ENCODE measurements around the gene PPM1J. TPM values are rescaled to one million over a fixed set of nuclear protein-coding genes. Genes with fewer than 3 reads are reported as not detected.
A peak's percentile ranks its signal among the peaks of the same experiment; 100 is the strongest.

Gene PPM1J
- total RNA-seq, 2 donors from 2014 or later = 2.3 to 2.7 TPM

DNA sequence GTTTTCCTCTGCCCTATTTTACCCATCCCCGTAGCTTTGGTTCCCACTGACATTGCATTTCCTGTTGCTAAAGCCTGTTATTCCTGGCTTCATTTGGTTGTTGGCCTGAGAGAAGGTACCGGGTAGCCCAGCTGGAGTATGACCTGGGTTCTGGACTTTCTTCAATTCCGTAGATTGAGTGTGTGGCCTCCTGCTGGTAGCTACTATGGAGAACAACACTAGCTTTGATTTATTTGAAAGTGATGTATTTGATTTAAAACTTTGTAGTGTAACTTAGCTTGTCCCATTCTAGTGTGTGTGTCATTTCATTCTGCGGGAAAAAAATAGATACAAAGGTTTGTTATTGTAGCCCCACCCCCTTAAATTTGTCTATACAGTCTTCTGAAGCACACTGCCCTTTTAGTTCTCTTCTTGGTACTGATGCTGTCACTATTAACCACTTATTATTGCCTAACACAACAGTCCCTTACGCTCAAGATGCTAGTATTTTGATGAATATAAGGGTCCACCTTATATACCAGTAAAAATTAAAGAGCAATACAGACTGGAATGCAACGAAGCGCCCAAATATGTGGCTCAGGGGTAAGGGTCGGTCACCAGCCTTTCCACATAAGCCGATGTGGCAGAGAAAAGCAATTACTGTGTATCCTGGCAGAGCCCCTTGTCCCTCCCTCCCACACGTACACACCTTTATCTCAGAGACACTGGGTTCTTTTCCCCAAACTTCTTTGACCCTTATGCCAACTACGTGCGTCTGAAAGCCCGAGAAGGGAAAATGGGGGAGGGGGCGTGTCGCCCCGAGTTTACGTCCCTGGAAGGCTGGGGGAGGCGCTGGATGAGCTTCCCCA is 41.3 kb downstream of the PPM1J start:
- peaks cover 11 to 24% of the 10 kb centered on the region in 2 donors for H3K4me1 ChIP-seq (ENCODE audit: control insufficient read depth in 1 of 2, low read depth in 2 of 2)
- H3K36me3 ChIP-seq = peaks cover 6% of the 10 kb centered on the region
- H3K9me3 ChIP-seq = no peaks in the 10 kb centered on the region
- ATAC-seq (ENCODE audit: insufficient number of reproducible peaks, low FRiP score, low read depth) (peak; percentile 63), DNase-seq (ENCODE audit: low spot score) (no peak)
- H3K27ac ChIP-seq = peak overlapping the region; percentile 75 to 86
- peak overlapping the region; percentile 95 for H3K4me3 ChIP-seq
- no peaks in the 10 kb centered on the region for H3K27me3 ChIP-seq (replicated peaks; ENCODE audit: insufficient read depth)
- TF ChIP-seq, protein P1, sequence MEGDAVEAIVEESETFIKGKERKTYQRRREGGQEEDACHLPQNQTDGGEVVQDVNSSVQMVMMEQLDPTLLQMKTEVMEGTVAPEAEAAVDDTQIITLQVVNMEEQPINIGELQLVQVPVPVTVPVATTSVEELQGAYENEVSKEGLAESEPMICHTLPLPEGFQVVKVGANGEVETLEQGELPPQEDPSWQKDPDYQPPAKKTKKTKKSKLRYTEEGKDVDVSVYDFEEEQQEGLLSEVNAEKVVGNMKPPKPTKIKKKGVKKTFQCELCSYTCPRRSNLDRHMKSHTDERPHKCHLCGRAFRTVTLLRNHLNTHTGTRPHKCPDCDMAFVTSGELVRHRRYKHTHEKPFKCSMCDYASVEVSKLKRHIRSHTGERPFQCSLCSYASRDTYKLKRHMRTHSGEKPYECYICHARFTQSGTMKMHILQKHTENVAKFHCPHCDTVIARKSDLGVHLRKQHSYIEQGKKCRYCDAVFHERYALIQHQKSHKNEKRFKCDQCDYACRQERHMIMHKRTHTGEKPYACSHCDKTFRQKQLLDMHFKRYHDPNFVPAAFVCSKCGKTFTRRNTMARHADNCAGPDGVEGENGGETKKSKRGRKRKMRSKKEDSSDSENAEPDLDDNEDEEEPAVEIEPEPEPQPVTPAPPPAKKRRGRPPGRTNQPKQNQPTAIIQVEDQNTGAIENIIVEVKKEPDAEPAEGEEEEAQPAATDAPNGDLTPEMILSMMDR (IDR thresholded peaks at IDR 0.05) = peak; percentile 54

GRCh38 chr1:112672842-112673241 is 42.3 kb downstream of the PPM1J start:
- Histone ChIP-seq H3K36me3 (peaks cover 13% of the 10 kb centered on the region), H3K4me3 (no peak overlapping the region), H3K27me3 (replicated peaks; ENCODE audit: insufficient read depth) (no peaks in the 10 kb centered on the region), H3K27ac (peak overlapping the region; percentile 11 to 86), H3K9me3 (no peaks in the 10 kb centered on the region), H3K4me1 (ENCODE audit: control insufficient read depth in 1 of 2, low read depth in 2 of 2) (peaks cover 11 to 24% of the 10 kb centered on the region in 2 donors)
- ATAC-seq (ENCODE audit: insufficient number of reproducible peaks, low FRiP score, low read depth) (no peak), DNase-seq (ENCODE audit: low spot score) (no peak)
- TF ChIP-seq, protein P1 (IDR thresholded peaks at IDR 0.05) = no peak

DNA sequence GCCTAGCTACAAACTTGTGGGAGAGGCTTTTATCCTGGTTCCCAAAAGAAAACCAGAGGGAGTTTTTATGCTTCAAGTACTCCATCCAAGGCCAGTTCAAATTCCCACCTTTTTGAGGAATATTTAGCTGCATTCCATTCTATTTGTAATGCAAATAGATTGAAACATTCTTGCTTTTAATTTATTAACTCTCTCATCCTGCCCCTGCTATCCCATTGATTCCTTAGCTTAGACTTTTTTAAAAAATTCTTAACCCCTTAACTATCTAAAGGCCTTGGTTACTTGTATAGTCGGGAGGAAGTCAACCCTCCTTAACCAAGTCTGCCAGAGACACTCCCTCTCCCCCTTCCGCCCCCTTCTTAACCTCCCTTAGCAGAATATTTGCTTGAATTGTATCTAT is 43.1 kb downstream of the PPM1J start:
- DNase-seq (ENCODE audit: low spot score) = no peak
- H3K4me1 ChIP-seq (ENCODE audit: control insufficient read depth in 1 of 2, low read depth in 2 of 2) = peaks cover 11 to 24% of the 10 kb centered on the region in 2 donors
- H3K27ac ChIP-seq = no peak overlapping the region

DNA sequence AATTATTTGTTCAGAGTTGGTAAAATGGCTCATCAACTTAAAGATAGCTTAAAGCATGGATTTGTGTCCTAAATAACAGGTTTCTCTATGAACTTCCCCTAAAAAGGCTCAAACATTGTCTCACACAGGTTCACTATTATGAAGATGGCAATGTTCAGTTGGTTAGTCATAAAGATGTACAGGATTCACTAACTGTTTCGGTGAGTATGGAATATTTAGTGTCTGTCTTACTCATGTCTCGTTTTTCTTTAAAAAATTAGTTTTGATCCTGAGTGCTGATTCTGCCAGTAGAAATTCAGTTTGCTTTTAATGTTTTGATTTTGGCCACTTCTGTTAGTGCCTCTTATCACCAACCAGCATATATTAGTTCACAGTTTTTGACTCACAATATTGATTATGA is 48.2 kb downstream of the PPM1J start:
- ATAC-seq (ENCODE audit: insufficient number of reproducible peaks, low FRiP score, low read depth) (no peak), DNase-seq (ENCODE audit: low spot score) (no peak)
- H3K36me3 ChIP-seq = peaks cover 40% of the 10 kb centered on the region
- no peak overlapping the region for H3K4me3 ChIP-seq
- no peak overlapping the region for H3K27ac ChIP-seq
- no peaks in the 10 kb centered on the region for H3K27me3 ChIP-seq (replicated peaks; ENCODE audit: insufficient read depth)
- no peaks in the 10 kb centered on the region for H3K9me3 ChIP-seq
- TF ChIP-seq, protein P1 (IDR thresholded peaks at IDR 0.05) = no peak
- H3K4me1 ChIP-seq (ENCODE audit: control insufficient read depth in 1 of 2, low read depth in 2 of 2) = no peaks in the 10 kb centered on the region

More for the DNA sequence above, 43.1 kb downstream of the PPM1J start:
- Histone ChIP-seq H3K9me3 (no peaks in the 10 kb centered on the region), H3K27me3 (replicated peaks; ENCODE audit: insufficient read depth) (no peaks in the 10 kb centered on the region), H3K36me3 (peaks cover 20% of the 10 kb centered on the region), H3K4me3 (no peak overlapping the region)
- ATAC-seq (ENCODE audit: insufficient number of reproducible peaks, low FRiP score, low read depth) = no peak
- TF ChIP-seq, protein P1 (IDR thresholded peaks at IDR 0.05) = no peak

DNA sequence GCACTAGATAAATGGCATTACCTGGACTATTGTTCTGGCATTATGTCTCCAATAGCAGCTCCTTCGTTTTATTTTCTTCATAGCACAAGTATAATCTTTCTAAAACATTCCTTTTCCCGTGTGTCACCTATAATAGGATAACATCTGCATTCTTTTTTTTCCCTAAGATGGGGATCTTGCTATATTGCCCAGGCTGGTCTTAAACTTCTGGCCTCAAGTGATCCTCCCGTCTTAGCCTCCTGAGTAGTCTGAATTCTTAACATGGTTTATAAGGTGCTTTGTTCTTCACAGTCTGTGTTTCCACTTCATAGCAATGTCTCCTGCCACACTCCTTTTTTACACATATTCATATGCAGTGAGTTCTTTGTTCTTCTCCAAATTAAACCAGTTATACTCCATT is 49.3 kb downstream of the PPM1J start:
- H3K36me3 ChIP-seq = peaks cover 45% of the 10 kb centered on the region
- ATAC-seq (ENCODE audit: insufficient number of reproducible peaks, low FRiP score, low read depth) (no peak), DNase-seq (ENCODE audit: low spot score) (no peak)
- H3K9me3 ChIP-seq = no peaks in the 10 kb centered on the region
- TF ChIP-seq, protein P1 (IDR thresholded peaks at IDR 0.05) = no peak
- H3K27me3 ChIP-seq (replicated peaks; ENCODE audit: insufficient read depth) = no peaks in the 10 kb centered on the region
- no peak overlapping the region for H3K4me3 ChIP-seq
- no peak overlapping the region for H3K27ac ChIP-seq
- H3K4me1 ChIP-seq (ENCODE audit: control insufficient read depth in 1 of 2, low read depth in 2 of 2) = no peaks in the 10 kb centered on the region

Other genes starting within 250 kb of the PPM1J start
- gene WNT2B, start 206.4 kb downstream of the PPM1J start, total RNA-seq = 10 to 100 TPM; 10.0 to 15.4 TPM
- gene ST7L, start 96.2 kb downstream of the PPM1J start, total RNA-seq = 10 to 100 TPM; 20.3 to 32.2 TPM
- gene CAPZA1, start 95.5 kb downstream of the PPM1J start, total RNA-seq = 100 to 1,000 TPM in 1 of 2 donors, 10 to 100 TPM in 1; 87.3 to 144 TPM
- 10 to 100 TPM; 28.3 to 31.9 TPM for gene MOV10, start 40.7 kb downstream of the PPM1J start, total RNA-seq
- gene RHOC, start 8.2 kb downstream of the PPM1J start, total RNA-seq = 100 to 1,000 TPM; 297 to 378 TPM
- gene SLC16A1, start 240.9 kb upstream of the PPM1J start, total RNA-seq = 10 to 100 TPM; 22.3 to 39.1 TPM

All from thoracic aorta (tissue), 2 donors.